Activated CD4-positive, alpha-beta T cell treated with anti-CD3 and anti-CD28 coated beads, Interleukin-2, amount 10 ng/mL, durations not matched to agents 7 days and 5 days (primary cell): ENCODE data around the gene CAPN14. TPM values are rescaled to one million over a fixed set of nuclear protein-coding genes. Genes with fewer than 3 reads are reported as not detected.
"Not testable (repeated sequence)": the region's sequence is repeated elsewhere in the genome, so short reads cannot be mapped to it uniquely, and the experiment has no call there.

ENCODE experiments used
- CTCF ChIA-PET: fragments of 350-600 bp; sonication (Branson Sonifier 250); formaldehyde crosslinking; loops from one replicate; lab custom pipeline; 2021; ENCODE audit warnings: antibody characterized with exemption; lab: Charles Lee
- POLR2A ChIA-PET: fragments of 350-600 bp; sonication (Branson Sonifier 250); formaldehyde crosslinking; loops from one replicate; lab custom pipeline; 2021; ENCODE audit warnings: antibody characterized with exemption; lab: Charles Lee
- DNase-seq: peaks from one replicate; pipeline ENCODE4 v3.0.0-alpha.2; 2020
- H3K27ac Mint-ChIP-seq: one replicate; pipeline ENCODE4 v1.8.0; 2021; ENCODE audit warnings: mild to moderate bottlenecking, moderate library complexity, mixed read lengths
- H3K27me3 Mint-ChIP-seq: one replicate; pipeline ENCODE4 v1.8.0; 2021; ENCODE audit warnings: mixed read lengths
- H3K36me3 Mint-ChIP-seq: one replicate; pipeline ENCODE4 v1.8.0; 2021; ENCODE audit warnings: low read depth, mixed read lengths
- H3K4me1 Mint-ChIP-seq: one replicate; pipeline ENCODE4 v1.8.0; 2021; ENCODE audit warnings: mixed read lengths
- H3K4me3 Mint-ChIP-seq: one replicate; pipeline ENCODE4 v1.8.0; 2021; ENCODE audit warnings: mild to moderate bottlenecking, moderate library complexity, mixed read lengths
- H3K9me3 Mint-ChIP-seq: one replicate; pipeline ENCODE4 v1.8.0; 2021; ENCODE audit warnings: mixed read lengths
- total RNA-seq, 2 experiments: library from RNA; stranded (reverse); gene quantifications; one replicate each; pipeline ENCODE4 v1.2.3, GENCODE V29; 2021

Gene CAPN14
- total RNA-seq, 2 experiments from 2014 or later = 0.10 to 0.12 TPM

DNA sequence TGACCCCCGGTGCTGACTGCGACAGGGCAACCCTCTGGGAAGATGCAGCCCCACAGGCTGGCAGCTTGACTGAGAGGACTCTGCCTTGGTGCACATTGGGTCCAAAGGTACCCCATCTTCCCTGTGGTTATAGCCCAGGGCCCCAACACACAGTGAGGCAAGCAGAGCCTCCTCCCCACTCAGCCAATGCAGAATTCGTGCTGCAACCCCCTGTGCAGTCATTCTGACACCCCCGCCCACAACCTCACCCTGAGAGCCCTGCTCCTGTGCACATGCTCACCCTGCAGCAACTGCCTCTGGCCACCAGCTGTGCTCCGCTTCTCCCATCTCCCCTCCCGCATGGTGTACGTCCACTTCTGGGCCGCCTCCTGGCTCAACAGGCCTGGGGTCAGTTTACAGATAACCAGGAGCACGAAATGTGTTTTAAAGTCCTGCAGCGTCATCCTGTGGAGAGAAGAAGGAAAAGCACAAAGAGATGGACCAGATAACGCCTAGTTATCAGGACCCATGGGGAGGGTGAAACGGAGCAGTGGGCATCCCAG lies 24.4 kb downstream of the CAPN14 start:
- CTCF ChIA-PET = interaction anchor here (1.2 kb wide), 1 partner anchor 40 kb away, joined by 3 read pairs; no protein-coding TSS in a partner anchor

DNA sequence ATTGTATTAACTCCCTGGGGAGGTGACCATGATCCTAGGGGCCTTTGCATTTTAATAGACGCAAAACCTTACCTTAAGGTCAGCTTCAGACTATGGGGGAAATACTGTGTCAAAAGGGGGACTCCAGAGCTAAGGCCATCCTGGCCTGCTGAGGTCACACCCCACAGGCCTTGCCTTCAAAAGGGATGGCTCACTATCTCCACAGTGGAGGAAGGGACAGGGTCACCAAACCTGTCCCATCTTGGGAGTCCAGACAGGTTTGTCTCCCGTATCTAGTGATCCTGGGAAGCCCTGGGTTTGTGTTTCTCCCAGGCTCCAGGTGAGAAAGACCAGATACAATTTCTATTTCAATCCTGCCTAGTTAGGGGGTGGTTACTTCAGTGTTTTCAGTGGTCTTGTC lies 24.9 kb downstream of the CAPN14 start:
- Mint-ChIP-seq H3K9me3 (no peaks in the 10 kb centered on the region), H3K4me3 (no peak overlapping the region), H3K27ac (no peak overlapping the region), H3K4me1 (no peaks in the 10 kb centered on the region), H3K36me3 (no peaks in the 10 kb centered on the region), H3K27me3 (no peaks in the 10 kb centered on the region)
- POLR2A ChIA-PET = no interaction called here
- DNase-seq = no peak
- CTCF ChIA-PET = no interaction called here

More for the DNA sequence above, 24.4 kb downstream of the CAPN14 start:
- Mint-ChIP-seq H3K4me3 (no peak overlapping the region), H3K27ac (no peak overlapping the region), H3K9me3 (no peaks in the 10 kb centered on the region), H3K36me3 (no peaks in the 10 kb centered on the region), H3K27me3 (no peaks in the 10 kb centered on the region), H3K4me1 (no peaks in the 10 kb centered on the region)
- DNase-seq = no peak
- POLR2A ChIA-PET = no interaction called here

DNA sequence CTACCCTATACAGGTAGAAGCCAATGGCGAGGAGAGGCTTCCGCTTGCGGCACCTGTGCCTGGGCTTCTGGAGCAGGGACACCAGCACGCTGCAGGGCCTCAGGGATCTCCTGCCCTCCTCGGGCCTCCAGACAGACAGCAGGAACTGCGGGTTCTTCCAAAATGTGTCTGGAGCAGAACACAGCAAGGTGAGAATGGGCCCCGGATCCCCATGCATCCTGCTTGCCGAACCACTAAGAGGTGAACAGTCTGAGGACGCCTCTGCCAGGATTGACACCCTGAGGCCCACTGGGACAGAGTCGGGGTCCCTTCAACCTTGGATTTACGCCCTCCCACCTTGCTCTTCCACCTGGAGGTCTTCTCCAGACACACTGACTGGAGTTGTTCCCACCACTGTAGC lies 25.4 kb downstream of the CAPN14 start:
- Mint-ChIP-seq H3K27ac (no peak overlapping the region), H3K4me3 (no peak overlapping the region), H3K9me3 (no peaks in the 10 kb centered on the region), H3K27me3 (no peaks in the 10 kb centered on the region), H3K36me3 (no peaks in the 10 kb centered on the region), H3K4me1 (no peaks in the 10 kb centered on the region)
- ChIA-PET POLR2A (no interaction called here), CTCF (interaction anchor here (0.6 kb wide), 1 partner anchor 24 kb away, joined by 3 read pairs; no protein-coding TSS in a partner anchor)
- DNase-seq = no peak

DNA sequence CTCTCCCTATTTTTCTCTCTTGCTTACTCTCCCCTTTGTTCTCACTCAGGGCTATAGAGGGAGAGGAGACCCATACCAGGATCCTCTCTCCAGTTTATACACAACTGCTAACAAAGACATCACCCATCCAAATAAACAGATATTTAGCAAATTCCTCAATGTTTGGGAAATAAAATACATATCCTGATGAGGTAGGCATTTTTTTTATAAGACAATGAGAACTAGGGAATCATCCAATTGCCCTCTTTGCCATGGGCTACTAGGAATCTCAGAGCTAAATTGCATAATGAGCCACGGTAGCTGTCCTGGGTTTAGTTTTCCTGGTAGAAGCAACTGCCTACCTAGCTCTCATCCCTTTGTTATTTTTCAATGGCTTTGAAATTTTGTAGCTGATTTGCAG lies 27.1 kb downstream of the CAPN14 start:
- POLR2A ChIA-PET = no interaction called here
- CTCF ChIA-PET = no interaction called here
- Mint-ChIP-seq H3K4me1 (no peaks in the 10 kb centered on the region), H3K36me3 (no peaks in the 10 kb centered on the region), H3K4me3 (no peak overlapping the region), H3K9me3 (no peaks in the 10 kb centered on the region), H3K27me3 (no peaks in the 10 kb centered on the region), H3K27ac (no peak overlapping the region)
- DNase-seq = no peak

DNA sequence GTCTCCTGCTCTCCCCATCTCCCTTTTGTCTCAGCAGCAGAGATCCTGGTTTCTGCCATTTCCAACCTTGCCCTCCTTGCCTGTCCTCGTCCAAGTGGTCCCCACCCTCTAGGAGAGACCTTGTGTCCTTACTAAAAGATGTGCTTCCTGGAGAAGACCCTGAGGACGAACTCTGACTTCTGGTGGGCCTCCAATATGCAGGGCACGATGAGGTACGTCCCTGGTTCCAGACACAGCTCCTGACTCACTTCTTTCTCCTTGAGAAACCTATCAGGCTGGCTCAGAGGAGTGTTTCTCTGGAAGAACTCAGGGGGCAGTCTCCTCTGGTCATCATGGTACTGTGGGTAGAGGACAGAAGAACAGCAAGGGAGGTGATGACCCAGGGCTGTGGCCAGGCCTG lies 28.2 kb downstream of the CAPN14 start:
- Mint-ChIP-seq H3K27me3 (no peaks in the 10 kb centered on the region), H3K4me1 (no peaks in the 10 kb centered on the region), H3K9me3 (no peaks in the 10 kb centered on the region), H3K36me3 (no peaks in the 10 kb centered on the region), H3K27ac (no peak overlapping the region), H3K4me3 (no peak overlapping the region)
- ChIA-PET CTCF (no interaction called here), POLR2A (no interaction called here)
- DNase-seq = no peak

DNA sequence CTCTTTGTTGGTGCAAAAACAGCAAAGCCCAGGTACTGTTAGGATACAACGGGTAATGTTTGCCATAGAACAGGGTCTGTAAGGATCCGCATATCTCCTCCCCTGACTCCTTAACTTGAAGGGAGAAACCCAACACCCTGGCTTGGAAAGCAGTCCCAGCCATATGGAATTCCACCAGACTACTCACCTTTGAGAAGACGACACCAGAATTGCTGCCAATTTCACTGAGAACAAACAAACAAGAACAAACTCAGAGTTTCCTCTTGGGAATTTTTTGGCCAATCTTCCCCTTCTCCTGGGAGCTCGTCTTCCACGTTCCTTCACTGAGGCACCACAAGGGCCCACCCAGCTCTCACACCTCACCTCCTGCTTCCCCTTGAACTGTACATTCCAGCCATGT lies 29.2 kb downstream of the CAPN14 start:
- no peaks in the 10 kb centered on the region for H3K4me1 Mint-ChIP-seq
- no peak overlapping the region for H3K4me3 Mint-ChIP-seq
- H3K27ac Mint-ChIP-seq = no peak overlapping the region
- no peaks in the 10 kb centered on the region for H3K27me3 Mint-ChIP-seq
- H3K36me3 Mint-ChIP-seq = no peaks in the 10 kb centered on the region
- no peak for DNase-seq
- ChIA-PET CTCF (no interaction called here), POLR2A (no interaction called here)
- H3K9me3 Mint-ChIP-seq = no peaks in the 10 kb centered on the region

DNA sequence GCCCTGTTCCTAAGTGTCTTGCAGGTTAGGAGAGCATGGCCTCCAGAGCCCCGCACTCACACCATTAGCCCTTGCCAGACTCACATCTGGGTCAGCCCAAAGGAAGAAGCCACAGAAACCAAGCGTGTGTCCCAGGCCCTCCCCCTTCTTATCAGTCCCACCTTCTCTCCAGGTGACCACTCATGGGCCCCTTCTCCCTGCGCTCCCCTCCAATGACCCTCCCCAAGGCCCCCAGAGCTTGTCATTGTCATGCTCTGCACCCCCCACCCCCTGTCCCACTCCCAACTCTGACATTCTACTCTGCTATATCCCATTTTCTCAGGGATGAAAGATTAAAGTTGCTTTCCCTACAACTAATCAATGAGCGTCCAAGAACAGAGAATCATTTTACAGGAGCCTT lies 30.1 kb downstream of the CAPN14 start:
- H3K36me3 Mint-ChIP-seq = no peaks in the 10 kb centered on the region
- POLR2A ChIA-PET = no interaction called here
- no peak overlapping the region for H3K4me3 Mint-ChIP-seq
- no peaks in the 10 kb centered on the region for H3K9me3 Mint-ChIP-seq
- DNase-seq = no peak
- CTCF ChIA-PET = no interaction called here
- H3K27ac Mint-ChIP-seq = no peak overlapping the region
- no peaks in the 10 kb centered on the region for H3K27me3 Mint-ChIP-seq
- no peaks in the 10 kb centered on the region for H3K4me1 Mint-ChIP-seq

DNA sequence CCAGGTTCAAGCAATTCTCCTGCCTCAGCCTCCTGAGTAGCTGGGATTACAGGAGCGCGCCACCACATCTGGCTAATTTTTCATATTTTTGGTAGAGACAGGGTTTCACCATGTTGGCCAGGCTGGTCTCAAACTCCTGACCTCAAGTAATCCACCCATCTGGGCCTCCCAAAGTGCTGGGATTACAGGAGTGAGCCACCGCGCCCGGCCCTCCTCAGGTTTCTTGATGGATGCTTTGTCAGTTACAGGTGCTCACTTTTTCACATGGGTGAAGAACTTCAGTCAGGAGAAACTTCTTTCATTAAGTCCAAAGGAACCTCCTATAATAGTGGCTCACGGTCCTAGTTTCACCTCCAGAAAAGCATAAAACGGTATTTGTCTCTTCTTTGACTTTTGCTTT lies 33.3 kb downstream of the CAPN14 start:
- H3K36me3 Mint-ChIP-seq, POLR2A ChIA-PET, H3K27ac Mint-ChIP-seq, H3K4me1 Mint-ChIP-seq, H3K27me3 Mint-ChIP-seq, DNase-seq, H3K4me3 Mint-ChIP-seq, CTCF ChIA-PET, H3K9me3 Mint-ChIP-seq: not testable (repeated sequence)

DNA sequence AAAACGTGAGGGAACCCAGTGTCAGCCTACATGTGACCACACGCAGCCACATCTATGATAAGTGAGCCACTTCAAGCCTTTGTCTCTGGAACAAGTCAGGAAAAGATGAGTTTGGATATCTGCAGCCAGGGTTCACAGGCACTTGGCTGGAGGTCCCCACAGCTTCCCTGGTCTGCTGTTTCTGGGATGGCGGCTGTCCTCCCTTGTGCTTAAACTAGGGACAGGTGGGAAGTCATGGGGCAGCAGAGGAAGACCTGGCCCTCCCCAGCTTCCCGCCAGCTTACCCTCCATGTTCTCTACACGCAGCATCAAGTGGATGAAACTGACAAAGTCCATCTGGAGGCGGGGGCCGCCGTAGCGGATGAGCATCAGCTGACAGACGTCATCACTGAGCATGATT lies 40.6 kb downstream of the CAPN14 start:
- POLR2A ChIA-PET = no interaction called here
- H3K36me3 Mint-ChIP-seq = no peaks in the 10 kb centered on the region

DNA sequence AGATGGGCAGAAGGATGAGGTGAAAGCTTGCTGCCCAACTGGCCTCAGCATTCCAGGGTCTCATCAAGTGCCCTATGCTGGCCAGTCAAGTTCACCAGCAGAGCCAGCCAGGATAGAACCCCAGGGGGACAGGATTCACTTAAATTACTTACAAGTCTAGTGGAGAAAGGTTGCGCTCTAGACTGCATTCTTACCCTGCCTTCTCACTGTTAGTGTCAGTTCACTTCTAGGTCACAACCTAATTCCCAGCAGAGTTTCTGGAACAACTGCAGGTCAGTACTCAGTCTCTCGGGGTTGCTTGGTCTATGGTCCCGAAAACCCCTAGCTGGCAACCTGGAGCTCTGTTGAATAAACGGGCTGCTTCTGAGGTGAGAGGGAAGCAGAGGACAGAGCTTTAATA lies 46.2 kb downstream of the CAPN14 start:
- ChIA-PET CTCF (interaction anchor here (1.0 to 1.5 kb wide), 2 partner anchors 277 to 459 kb away, joined by 3 read pairs; no protein-coding TSS in a partner anchor), POLR2A (no interaction called here)
- Mint-ChIP-seq H3K27me3 (peaks cover 5% of the 10 kb centered on the region), H3K9me3 (no peaks in the 10 kb centered on the region), H3K4me1 (no peaks in the 10 kb centered on the region), H3K36me3 (no peaks in the 10 kb centered on the region), H3K27ac (no peak overlapping the region), H3K4me3 (no peak overlapping the region)
- no peak for DNase-seq

More for the DNA sequence above, 40.6 kb downstream of the CAPN14 start:
- peaks cover 3% of the 10 kb centered on the region for H3K9me3 Mint-ChIP-seq
- CTCF ChIA-PET = interaction anchor here (1.0 to 2.1 kb wide), 2 partner anchors 9 to 465 kb away, joined by 3 to 5 read pairs; no protein-coding TSS in a partner anchor
- no peaks in the 10 kb centered on the region for H3K4me1 Mint-ChIP-seq
- H3K27me3 Mint-ChIP-seq = no peaks in the 10 kb centered on the region
- DNase-seq = no peak
- no peak overlapping the region for H3K4me3 Mint-ChIP-seq
- no peak overlapping the region for H3K27ac Mint-ChIP-seq

DNA sequence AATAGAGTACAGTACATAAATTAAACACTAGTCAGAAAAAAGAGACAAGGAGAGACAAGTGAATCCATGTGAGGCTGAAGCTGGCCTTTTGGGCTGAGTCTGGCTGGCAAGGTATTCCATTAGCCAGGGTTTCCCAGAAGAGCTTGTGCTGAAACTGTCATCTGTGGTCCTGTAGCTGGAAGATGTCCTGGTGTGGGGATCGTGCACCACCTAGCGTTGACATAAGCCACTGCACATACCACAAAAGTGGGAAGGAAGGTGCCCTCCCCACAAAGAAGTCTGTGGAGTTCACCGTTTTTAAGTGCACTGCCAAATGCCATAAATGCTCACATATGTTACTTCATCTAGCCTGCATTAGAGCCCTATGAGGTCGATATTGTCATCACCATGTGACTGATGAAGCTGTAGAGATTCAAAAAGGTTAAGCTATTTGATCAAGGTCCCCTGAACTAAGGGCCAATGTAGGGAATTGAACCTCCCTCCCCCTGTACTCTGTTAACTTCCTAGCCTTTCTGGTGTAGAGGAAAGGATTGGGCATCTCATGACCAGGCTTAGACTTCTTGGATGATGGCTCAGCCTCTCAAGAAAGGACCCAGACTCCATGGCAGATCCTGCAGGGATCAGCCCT lies 47.1 kb downstream of the CAPN14 start:
- ChIA-PET CTCF (interaction anchor here (0.7 to 1.5 kb wide), 8 partner anchors 37 to 1014 kb away, joined by 3 to 16 read pairs (median 3); no protein-coding TSS in a partner anchor), POLR2A (no interaction called here)
- H3K4me1 Mint-ChIP-seq = peaks cover under 1% of the 10 kb centered on the region
- DNase-seq = peak; percentile 57
- no peaks in the 10 kb centered on the region for H3K9me3 Mint-ChIP-seq
- H3K4me3 Mint-ChIP-seq = no peak overlapping the region
- peaks cover 5% of the 10 kb centered on the region for H3K27me3 Mint-ChIP-seq
- H3K36me3 Mint-ChIP-seq = no peaks in the 10 kb centered on the region
- H3K27ac Mint-ChIP-seq = no peak overlapping the region

DNA sequence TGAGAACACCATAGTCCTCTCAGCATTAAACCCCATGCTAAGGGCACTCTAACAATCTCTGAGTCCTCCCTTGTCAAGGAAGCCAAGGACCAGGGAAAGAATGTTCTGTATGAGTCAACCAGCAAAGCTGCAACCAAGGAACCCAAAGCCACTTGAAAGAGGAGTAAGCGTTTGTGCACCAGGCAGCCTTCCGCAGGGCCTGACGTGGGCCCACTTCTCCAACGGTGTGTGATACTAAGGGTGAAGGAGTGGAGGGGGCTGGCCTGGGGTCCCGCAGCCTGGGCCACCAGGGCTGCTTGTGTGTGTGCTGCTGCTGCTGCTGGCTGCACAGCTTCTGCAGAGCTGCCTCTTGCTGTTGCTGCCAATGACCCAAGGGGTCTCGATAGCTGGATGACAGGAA lies 49.0 kb downstream of the CAPN14 start:
- Mint-ChIP-seq H3K9me3 (no peaks in the 10 kb centered on the region), H3K4me3 (no peak overlapping the region), H3K27ac (no peak overlapping the region), H3K4me1 (peaks cover 6% of the 10 kb centered on the region), H3K27me3 (peaks cover 5% of the 10 kb centered on the region), H3K36me3 (no peaks in the 10 kb centered on the region)
- ChIA-PET CTCF (interaction anchor here (0.6 to 1.7 kb wide), 4 partner anchors 9 to 457 kb away, joined by 3 to 9 read pairs (median 4); no protein-coding TSS in a partner anchor), POLR2A (no interaction called here)
- DNase-seq = no peak

DNA sequence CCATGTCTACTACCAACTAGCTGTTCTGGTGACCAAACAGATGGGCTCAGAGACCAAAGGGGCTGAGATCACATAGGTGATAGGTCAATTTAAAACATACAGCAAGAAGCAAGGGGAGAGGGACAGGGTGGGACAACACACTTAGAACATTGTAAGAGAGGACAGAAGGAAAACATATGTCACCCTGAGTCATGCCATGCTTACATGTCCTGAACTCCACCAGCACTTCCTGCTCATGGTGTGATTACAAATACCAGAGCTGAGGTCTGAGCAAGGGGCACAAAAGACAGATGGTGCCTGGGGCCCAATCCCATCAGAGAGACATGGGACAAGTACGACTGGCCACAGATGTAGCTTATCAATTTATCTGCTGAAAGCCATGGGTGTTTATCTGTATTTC lies 50.4 kb downstream of the CAPN14 start:
- H3K4me3 Mint-ChIP-seq = no peak overlapping the region
- no peak for DNase-seq
- H3K9me3 Mint-ChIP-seq = no peaks in the 10 kb centered on the region
- no peak overlapping the region for H3K27ac Mint-ChIP-seq
- H3K36me3 Mint-ChIP-seq = no peaks in the 10 kb centered on the region
- H3K4me1 Mint-ChIP-seq = peaks cover 6% of the 10 kb centered on the region
- peaks cover 5% of the 10 kb centered on the region for H3K27me3 Mint-ChIP-seq
- ChIA-PET CTCF (interaction anchor here (0.6 kb wide), 1 partner anchor 47 kb away, joined by 3 read pairs; no protein-coding TSS in a partner anchor), POLR2A (no interaction called here)
